HepG2 (cell line): Measurements from ENCODE around the gene KAT2A. TPM values are rescaled to one million over a fixed set of nuclear protein-coding genes. Genes with fewer than 3 reads are reported as not detected.
A peak's percentile ranks its signal among the peaks of the same experiment; 100 is the strongest.

Experiments used
- ARNT ChIP-seq: fragments of 450-650 bp; IDR thresholded peaks from 2 replicates; pipeline ENCODE4 v1.6.1; 2017
- FOXC1 ChIP-seq: sonication (generic); formaldehyde crosslinking; IDR thresholded peaks from 2 replicates; pipeline ENCODE4 v1.8.0; 2022; ENCODE audit warnings: mild to moderate bottlenecking, missing genetic modification reagents, borderline replicate concordance
- GTF3A ChIP-seq: sonication (generic); formaldehyde crosslinking; conservative IDR thresholded peaks from 2 replicates; pipeline ENCODE4 v1.4.0; 2020; ENCODE audit warnings: mild to moderate bottlenecking, missing genetic modification reagents
- JDP2 ChIP-seq: sonication (generic); formaldehyde crosslinking; IDR thresholded peaks from 2 replicates; pipeline ENCODE4 v1.8.1; 2022; ENCODE audit warnings: missing genetic modification reagents, borderline replicate concordance
- KDM5A ChIP-seq: fragments of 200-600 bp; sonication (generic); IDR thresholded peaks from 2 replicates; pipeline ENCODE4 v1.7.0; 2018; ENCODE audit warnings: antibody characterized with exemption, mild to moderate bottlenecking, low read length, borderline replicate concordance
- MAZ ChIP-seq, 2 experiments: sonication (generic) in 1 of 2; formaldehyde crosslinking in 1 of 2; IDR thresholded peaks; 2 replicates each; pipeline versions ENCODE4 v1.5.0 to v1.6.1; 2012 to 2020; ENCODE audit warnings: low read depth in 2 of 2, mild to moderate bottlenecking in 2 of 2, borderline replicate concordance in 1 of 2, improper control_type of control experiment in 1 of 2, low read length in 1 of 2, missing genetic modification reagents in 1 of 2, moderate library complexity in 1 of 2
- NAIF1 ChIP-seq: sonication (generic); formaldehyde crosslinking; IDR thresholded peaks from 2 replicates; pipeline ENCODE4 v1.5.0; 2020; ENCODE audit warnings: mild to moderate bottlenecking, missing genetic modification reagents, borderline replicate concordance
- PHF21A ChIP-seq: sonication (generic); formaldehyde crosslinking; IDR thresholded peaks from 2 replicates; pipeline ENCODE4 v1.5.0; 2020; ENCODE audit warnings: mild to moderate bottlenecking, missing genetic modification reagents
- SATB2 ChIP-seq: sonication (generic); formaldehyde crosslinking; IDR thresholded peaks from 2 replicates; pipeline ENCODE4 v1.5.0; 2020; ENCODE audit warnings: missing genetic modification reagents
- SIX1 ChIP-seq: sonication (generic); formaldehyde crosslinking; IDR thresholded peaks from 2 replicates; pipeline ENCODE4 v1.4.0; 2020; ENCODE audit warnings: missing genetic modification reagents, borderline replicate concordance
- TBP ChIP-seq: sonication (generic); formaldehyde crosslinking; IDR thresholded peaks from 2 replicates; pipeline ENCODE4 v1.5.0; 2020; ENCODE audit warnings: missing genetic modification reagents
- TEAD2 ChIP-seq: sonication (generic); formaldehyde crosslinking; IDR thresholded peaks from 2 replicates; pipeline ENCODE4 v1.9.0; 2021; ENCODE audit warnings: missing genetic modification reagents
- ZBTB8A ChIP-seq: sonication (generic); formaldehyde crosslinking; IDR thresholded peaks from 2 replicates; pipeline ENCODE4 v1.4.0; 2020; ENCODE audit warnings: mild to moderate bottlenecking, low read depth, missing genetic modification reagents, borderline replicate concordance
- ZNF253 ChIP-seq: sonication (generic); formaldehyde crosslinking; IDR thresholded peaks from 2 replicates; pipeline ENCODE4 v1.8.0; 2022; ENCODE audit warnings: mild to moderate bottlenecking, missing genetic modification reagents, borderline replicate concordance
- ZNF333 ChIP-seq: sonication (generic); formaldehyde crosslinking; IDR thresholded peaks from 2 replicates; pipeline ENCODE4 v1.4.0; 2020; ENCODE audit warnings: mild to moderate bottlenecking, missing genetic modification reagents, borderline replicate concordance
- ZNF335 ChIP-seq: sonication (generic); formaldehyde crosslinking; IDR thresholded peaks from 2 replicates; pipeline ENCODE4 v1.4.0; 2020; ENCODE audit warnings: missing genetic modification reagents
- ZNF383 ChIP-seq: sonication (generic); formaldehyde crosslinking; IDR thresholded peaks from 2 replicates; pipeline ENCODE4 v1.4.0; 2020; ENCODE audit warnings: missing genetic modification reagents, mild to moderate bottlenecking, borderline replicate concordance
- ZNF724P ChIP-seq: sonication (generic); formaldehyde crosslinking; IDR thresholded peaks from 2 replicates; pipeline ENCODE4 v1.8.0; 2022; ENCODE audit warnings: missing genetic modification reagents, borderline replicate concordance
- ZNF761 ChIP-seq: sonication (generic); formaldehyde crosslinking; conservative IDR thresholded peaks from 2 replicates; pipeline ENCODE4 v1.4.0; 2020; ENCODE audit warnings: mild to moderate bottlenecking, missing genetic modification reagents
- ZNF781 ChIP-seq: sonication (generic); formaldehyde crosslinking; IDR thresholded peaks from 2 replicates; pipeline ENCODE4 v1.5.1; 2020; ENCODE audit warnings: borderline replicate concordance, mild to moderate bottlenecking, missing genetic modification reagents; ENCODE audit errors: not compliant biosample characterization
- polyA plus RNA-seq, 8 experiments: library from polyadenylated mRNA; depleted of rRNA in 3 of 8; stranded (reverse) in 7 of 8; unstranded in 1 of 8; fragments of >200 nt; fragmentation: Illumina TruSeq in 4 of 8; extraction: Trizol in 4 of 8; gene quantifications; 2 replicates each; pipeline versions ENCODE4 v1.2.1 to v1.2.3, GENCODE V29; 2011 to 2016; ENCODE audit warnings: low read depth in 4 of 8, missing spikeins in 1 of 8, mixed read lengths in 1 of 8; ENCODE audit not compliant: insufficient read depth in 1 of 8
- total RNA-seq, 5 experiments: library from RNA; depleted of rRNA; stranded (reverse); fragments of >200 nt; fragmentation: Illumina TruSeq; extraction: Trizol; gene quantifications; 2 replicates each; pipeline ENCODE4 v1.2.3, GENCODE V29; 2016; ENCODE audit warnings: low read depth in 1 of 5
- TF ChIP-seq, protein P1 (sequence below): sonication (generic); formaldehyde crosslinking; IDR thresholded peaks from 2 replicates; pipeline ENCODE4 v1.5.1; 2020; ENCODE audit warnings: missing genetic modification reagents, mild to moderate bottlenecking, borderline replicate concordance
- TF ChIP-seq, protein P2 (sequence below): sonication (generic); IDR thresholded peaks from 2 replicates; pipeline ENCODE4 v1.6.1; 2016; ENCODE audit warnings: low read depth, borderline replicate concordance
- TF ChIP-seq, protein P3 (sequence below): sonication (generic); formaldehyde crosslinking; IDR thresholded peaks from 2 replicates; pipeline ENCODE4 v1.4.0; 2020; ENCODE audit warnings: mild to moderate bottlenecking, missing genetic modification reagents
- TF ChIP-seq, protein P4 (sequence below): IDR thresholded peaks from 2 replicates; pipeline ENCODE4 v1.6.1; 2016; ENCODE audit warnings: missing compliant biosample characterization, missing genetic modification reagents, borderline replicate concordance

KAT2A gene
- total and polyA plus RNA-seq, 2 of the 13 experiments (the other 11 are each of a cell fraction or from before 2014, with no cell fraction given) = 29.1 to 90.4 TPM

DNA sequence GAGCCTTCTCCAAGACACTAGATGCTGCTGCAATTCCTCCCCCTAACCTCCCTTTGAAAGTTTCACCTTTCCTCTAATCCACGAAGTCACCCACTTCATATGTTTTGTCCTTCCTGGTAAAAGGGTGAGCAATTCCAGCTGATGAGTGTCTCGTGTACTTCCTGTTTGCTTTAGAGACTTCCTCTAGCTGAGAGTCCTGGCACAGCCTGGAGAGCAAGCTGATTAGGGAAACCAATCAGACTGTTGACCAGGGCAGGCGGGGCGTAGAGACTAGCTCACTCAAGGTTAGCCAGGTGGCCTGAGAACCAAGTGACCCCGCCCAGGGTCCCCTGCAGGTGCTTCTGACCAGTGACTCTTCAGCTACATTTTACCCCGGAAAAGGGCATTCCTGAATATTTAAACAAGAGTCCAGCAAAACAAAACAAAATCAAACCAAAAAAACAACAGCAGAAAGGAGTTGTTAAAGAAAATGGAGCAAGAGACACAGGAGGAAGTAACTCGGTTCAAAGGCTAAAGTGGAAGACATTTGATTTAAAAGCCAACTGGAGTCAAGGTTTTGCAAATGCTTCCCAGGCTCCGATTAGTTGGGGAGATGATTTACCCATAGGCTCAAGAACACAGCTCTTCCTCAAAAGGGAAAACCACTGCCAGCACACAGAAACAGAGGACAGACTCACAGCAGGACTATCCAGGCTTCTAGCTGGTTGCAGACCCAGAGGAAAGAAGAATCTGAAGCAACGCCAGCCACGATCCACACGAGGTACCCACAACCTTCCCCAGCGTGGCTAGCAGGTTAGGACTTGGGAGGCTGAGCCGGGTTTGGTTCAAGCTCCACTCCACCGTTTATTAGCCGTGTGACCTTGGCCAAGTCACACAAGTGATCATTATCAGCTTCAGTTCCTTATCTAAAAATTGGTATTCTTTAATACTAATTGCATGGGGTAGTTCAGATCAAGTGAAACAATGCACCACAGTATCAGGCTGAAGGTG is 14.8 kb upstream of the KAT2A start (continued):
- TF ChIP-seq, protein P1, sequence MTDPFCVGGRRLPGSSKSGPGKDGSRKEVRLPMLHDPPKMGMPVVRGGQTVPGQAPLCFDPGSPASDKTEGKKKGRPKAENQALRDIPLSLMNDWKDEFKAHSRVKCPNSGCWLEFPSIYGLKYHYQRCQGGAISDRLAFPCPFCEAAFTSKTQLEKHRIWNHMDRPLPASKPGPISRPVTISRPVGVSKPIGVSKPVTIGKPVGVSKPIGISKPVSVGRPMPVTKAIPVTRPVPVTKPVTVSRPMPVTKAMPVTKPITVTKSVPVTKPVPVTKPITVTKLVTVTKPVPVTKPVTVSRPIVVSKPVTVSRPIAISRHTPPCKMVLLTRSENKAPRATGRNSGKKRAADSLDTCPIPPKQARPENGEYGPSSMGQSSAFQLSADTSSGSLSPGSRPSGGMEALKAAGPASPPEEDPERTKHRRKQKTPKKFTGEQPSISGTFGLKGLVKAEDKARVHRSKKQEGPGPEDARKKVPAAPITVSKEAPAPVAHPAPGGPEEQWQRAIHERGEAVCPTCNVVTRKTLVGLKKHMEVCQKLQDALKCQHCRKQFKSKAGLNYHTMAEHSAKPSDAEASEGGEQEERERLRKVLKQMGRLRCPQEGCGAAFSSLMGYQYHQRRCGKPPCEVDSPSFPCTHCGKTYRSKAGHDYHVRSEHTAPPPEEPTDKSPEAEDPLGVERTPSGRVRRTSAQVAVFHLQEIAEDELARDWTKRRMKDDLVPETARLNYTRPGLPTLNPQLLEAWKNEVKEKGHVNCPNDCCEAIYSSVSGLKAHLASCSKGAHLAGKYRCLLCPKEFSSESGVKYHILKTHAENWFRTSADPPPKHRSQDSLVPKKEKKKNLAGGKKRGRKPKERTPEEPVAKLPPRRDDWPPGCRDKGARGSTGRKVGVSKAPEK (CRISPR knock-in tag) = no peak
- peak; percentile 41 for TF ChIP-seq ZNF781 (CRISPR knock-in tag)
- TF ChIP-seq, protein P2, sequence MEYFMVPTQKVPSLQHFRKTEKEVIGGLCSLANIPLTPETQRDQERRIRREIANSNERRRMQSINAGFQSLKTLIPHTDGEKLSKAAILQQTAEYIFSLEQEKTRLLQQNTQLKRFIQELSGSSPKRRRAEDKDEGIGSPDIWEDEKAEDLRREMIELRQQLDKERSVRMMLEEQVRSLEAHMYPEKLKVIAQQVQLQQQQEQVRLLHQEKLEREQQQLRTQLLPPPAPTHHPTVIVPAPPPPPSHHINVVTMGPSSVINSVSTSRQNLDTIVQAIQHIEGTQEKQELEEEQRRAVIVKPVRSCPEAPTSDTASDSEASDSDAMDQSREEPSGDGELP = peak; percentile 98
- TF ChIP-seq KDM5A = no peak
- TF ChIP-seq ZNF335 = no peak
- peak; percentile 91 for TF ChIP-seq PHF21A (CRISPR knock-in tag)
- TF ChIP-seq JDP2 = no peak
- no peak for TF ChIP-seq SATB2
- no peak for TF ChIP-seq TEAD2 (CRISPR knock-in tag)
- TF ChIP-seq ZNF724P = no peak
- TF ChIP-seq ZNF761 = no peak
- TF ChIP-seq MAZ (IDR thresholded peaks at IDR 0.05; ENCODE audit: borderline replicate concordance, low read depth, low read length) = no peak
- TF ChIP-seq MAZ (CRISPR knock-in tag; IDR thresholded peaks at IDR 0.05; ENCODE audit: low read depth) = no peak
- no peak for TF ChIP-seq NAIF1 (CRISPR knock-in tag)
- TF ChIP-seq ZBTB8A = no peak; the same call in 1 of the 2 replicates
- no peak for TF ChIP-seq FOXC1 (CRISPR knock-in tag)
- no peak for TF ChIP-seq ARNT
- no peak for TF ChIP-seq GTF3A
- TF ChIP-seq TBP = no peak
- no peak for TF ChIP-seq ZNF333 (CRISPR knock-in tag)
- TF ChIP-seq, protein P3, sequence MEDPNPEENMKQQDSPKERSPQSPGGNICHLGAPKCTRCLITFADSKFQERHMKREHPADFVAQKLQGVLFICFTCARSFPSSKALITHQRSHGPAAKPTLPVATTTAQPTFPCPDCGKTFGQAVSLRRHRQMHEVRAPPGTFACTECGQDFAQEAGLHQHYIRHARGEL (CRISPR knock-in tag) = no peak
- no peak for TF ChIP-seq ZNF383 (CRISPR knock-in tag)
- no peak for TF ChIP-seq ZNF253
- TF ChIP-seq, protein P4, sequence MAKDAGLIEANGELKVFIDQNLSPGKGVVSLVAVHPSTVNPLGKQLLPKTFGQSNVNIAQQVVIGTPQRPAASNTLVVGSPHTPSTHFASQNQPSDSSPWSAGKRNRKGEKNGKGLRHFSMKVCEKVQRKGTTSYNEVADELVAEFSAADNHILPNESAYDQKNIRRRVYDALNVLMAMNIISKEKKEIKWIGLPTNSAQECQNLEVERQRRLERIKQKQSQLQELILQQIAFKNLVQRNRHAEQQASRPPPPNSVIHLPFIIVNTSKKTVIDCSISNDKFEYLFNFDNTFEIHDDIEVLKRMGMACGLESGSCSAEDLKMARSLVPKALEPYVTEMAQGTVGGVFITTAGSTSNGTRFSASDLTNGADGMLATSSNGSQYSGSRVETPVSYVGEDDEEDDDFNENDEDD = peak; percentile 48; the same call in 1 of the 2 replicates
- no peak for TF ChIP-seq SIX1
